Mesodermal cell (in vitro differentiated cells): ENCODE measurements around the gene NFKBIE.

Experiments used
- H3K27ac ChIP-seq: 2 replicates; pipeline ENCODE4 v1.7.0; 2013; ENCODE audit warnings: mild to moderate bottlenecking, low read depth, low read length, moderate library complexity; ENCODE audit not compliant: severe bottlenecking
- H3K36me3 ChIP-seq: 2 replicates; pipeline ENCODE4 v1.7.1; 2013; ENCODE audit warnings: mild to moderate bottlenecking, low read length, moderate library complexity; ENCODE audit not compliant: control insufficient read depth, insufficient read depth
- H3K4me1 ChIP-seq: one replicate; pipeline ENCODE4 v1.7.1; 2013; ENCODE audit warnings: mild to moderate bottlenecking, low read length; ENCODE audit not compliant: insufficient read depth, control insufficient read depth, poor library complexity, severe bottlenecking
- H3K4me3 ChIP-seq: 2 replicates; pipeline ENCODE4 v1.7.0; 2013; ENCODE audit warnings: low read length, control low read depth, mild to moderate bottlenecking; ENCODE audit not compliant: insufficient read depth, poor library complexity, severe bottlenecking; ENCODE audit errors: extremely low read depth
- H3K9me3 ChIP-seq: 2 replicates; pipeline ENCODE4 v1.7.1; 2013; ENCODE audit warnings: mild to moderate bottlenecking, low read length, moderate library complexity; ENCODE audit not compliant: control insufficient read depth
- WGBS, 2 experiments: methylation state at CpG; one replicate each; pipeline ENCODE4 v1.1.5; 2013; ENCODE audit warnings: missing lambda C conversion rate in 2 of 2; ENCODE audit not compliant: insufficient coverage in 2 of 2; 5-methylcytosine and 5-hydroxymethylcytosine counted together

Gene NFKBIE

GRCh38 chr6:44271406-44271723 is 6.0 kb upstream of the NFKBIE start:
- H3K4me1 ChIP-seq, result peaks cover 7% of the 10 kb centered on the region
- WGBS, 2 experiments, result 85 to 91% methylated on average over 6 of the region's 6 CpGs
- no peaks in the 10 kb centered on the region for H3K9me3 ChIP-seq
- no peak overlapping the region for H3K27ac ChIP-seq
- no peak overlapping the region for H3K4me3 ChIP-seq
- no peaks in the 10 kb centered on the region for H3K36me3 ChIP-seq

DNA sequence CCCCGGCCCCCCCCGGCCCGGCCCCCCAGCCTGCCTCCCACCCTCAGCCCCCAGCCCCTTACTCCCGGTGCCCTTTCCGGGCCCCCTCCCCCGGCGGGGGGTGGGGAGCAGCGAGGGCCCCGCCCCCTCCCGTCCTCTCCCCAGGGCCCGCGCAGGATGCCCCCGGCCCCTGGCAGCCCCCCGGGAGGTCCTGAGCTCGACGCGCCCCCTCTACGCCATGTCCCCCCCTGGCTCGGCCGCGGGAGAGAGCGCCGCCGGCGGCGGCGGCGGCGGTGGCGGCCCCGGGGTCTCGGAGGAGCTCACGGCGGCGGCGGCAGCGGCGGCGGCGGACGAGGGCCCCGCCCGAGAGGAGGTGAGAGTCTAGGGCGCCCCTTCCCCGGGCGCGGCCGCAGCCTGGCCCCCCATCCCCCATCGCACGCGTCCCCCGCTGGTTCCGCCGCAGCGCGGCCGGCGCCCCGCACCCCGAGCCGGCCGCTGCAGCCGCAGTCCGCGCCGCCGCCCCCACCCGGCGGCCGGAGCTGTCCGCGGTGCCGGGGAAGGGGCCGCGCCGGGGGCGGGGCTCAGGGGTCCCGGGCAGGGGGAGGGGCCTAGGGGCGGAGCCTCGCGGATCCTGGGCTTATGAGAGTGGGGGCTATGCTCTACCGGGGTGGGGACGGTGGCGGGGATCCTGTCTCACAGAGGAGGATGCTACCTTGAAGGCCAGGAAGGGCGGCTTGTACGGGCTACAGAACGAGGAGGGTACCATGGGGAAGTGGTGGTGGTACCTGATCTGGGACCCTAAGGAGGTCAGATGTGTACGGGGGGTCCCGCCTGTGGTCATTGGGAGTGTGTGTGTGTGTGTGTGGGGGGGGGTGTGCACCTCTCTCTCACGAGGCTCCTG is 5.4 kb upstream of the NFKBIE start:
- Histone ChIP-seq H3K4me3 (peak overlapping the region; percentile 19), H3K4me1 (peaks cover 7% of the 10 kb centered on the region), H3K36me3 (no peaks in the 10 kb centered on the region), H3K9me3 (no peaks in the 10 kb centered on the region), H3K27ac (no peak overlapping the region)
- WGBS, 2 experiments, result 0 to 6% methylated on average over 24 to 30 of the region's 90 CpGs

- Histone ChIP-seq H3K27ac (no peak within 1 kb of the TSS), H3K36me3 (no peaks in the 10 kb centered on the region), H3K4me1 (peaks cover 7% of the 10 kb centered on the region), H3K9me3 (no peaks in the 10 kb centered on the region), H3K4me3 (peak within 1 kb of the TSS; percentile 19)
- 14 to 18% methylated on average over 5 to 6 of the region's 29 CpGs for WGBS, 2 experiments
Observed at GRCh38 chr6:44269921-44270525, 4.7 kb upstream of the NFKBIE start, which contains the start of gene TMEM151B. Gene TMEM151B, plus strand, starts transcription at chr6:44270450. Its CDS starts 293 bp downstream, at chr6:44270743.

DNA sequence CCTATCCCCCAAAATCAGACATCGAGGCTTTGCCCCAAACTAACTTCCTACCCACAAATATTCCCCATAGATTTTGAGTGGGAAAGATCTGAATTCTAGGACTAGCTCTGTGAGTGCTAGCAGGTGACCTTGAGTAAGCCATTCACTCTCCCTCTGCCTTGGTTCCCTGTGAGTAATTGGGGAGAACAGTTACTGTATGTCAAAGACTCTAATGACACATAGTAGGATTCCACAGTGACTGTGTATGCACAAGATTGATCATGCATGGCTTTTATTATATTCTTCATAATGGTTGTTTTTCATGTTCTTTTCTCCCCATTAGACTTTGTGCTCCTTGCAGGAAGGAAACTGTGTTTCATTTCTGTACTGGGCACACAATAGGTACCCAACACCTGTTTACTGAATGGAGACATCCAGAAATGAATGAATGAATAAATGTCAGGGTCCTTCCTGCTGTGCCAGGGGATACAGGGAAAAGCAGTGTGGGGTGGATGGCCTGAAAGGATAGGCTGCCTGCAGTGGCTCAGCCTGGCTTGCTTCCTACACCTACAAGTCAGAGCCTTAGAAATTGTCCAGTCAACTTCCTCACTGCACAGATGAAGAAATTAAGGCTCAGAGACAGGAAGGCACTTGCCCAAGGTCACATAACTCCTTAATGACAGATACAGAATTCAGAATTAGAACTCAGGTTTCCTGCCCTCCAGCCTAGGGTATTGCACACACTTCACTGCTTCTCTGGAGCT is 4.0 kb upstream of the NFKBIE start:
- H3K4me1 ChIP-seq, result peaks cover 9% of the 10 kb centered on the region
- no peak overlapping the region for H3K27ac ChIP-seq
- no peaks in the 10 kb centered on the region for H3K9me3 ChIP-seq
- no CpG with 5 or more reads among the region's 1 CpG for WGBS, 2 experiments
- H3K4me3 ChIP-seq, result no peak overlapping the region
- no peaks in the 10 kb centered on the region for H3K36me3 ChIP-seq

- no peaks in the 10 kb centered on the region for H3K9me3 ChIP-seq
- no peaks in the 10 kb centered on the region for H3K36me3 ChIP-seq
- H3K4me3 ChIP-seq, result no peak overlapping the region
- H3K4me1 ChIP-seq, result peaks cover 20% of the 10 kb centered on the region
- H3K27ac ChIP-seq, result no peak overlapping the region
- 0 to 6% methylated on average over 2 of the region's 5 CpGs for WGBS, 2 experiments
Observed at GRCh38 chr6:44268095-44268628, 2.8 kb upstream of the NFKBIE start.

DNA sequence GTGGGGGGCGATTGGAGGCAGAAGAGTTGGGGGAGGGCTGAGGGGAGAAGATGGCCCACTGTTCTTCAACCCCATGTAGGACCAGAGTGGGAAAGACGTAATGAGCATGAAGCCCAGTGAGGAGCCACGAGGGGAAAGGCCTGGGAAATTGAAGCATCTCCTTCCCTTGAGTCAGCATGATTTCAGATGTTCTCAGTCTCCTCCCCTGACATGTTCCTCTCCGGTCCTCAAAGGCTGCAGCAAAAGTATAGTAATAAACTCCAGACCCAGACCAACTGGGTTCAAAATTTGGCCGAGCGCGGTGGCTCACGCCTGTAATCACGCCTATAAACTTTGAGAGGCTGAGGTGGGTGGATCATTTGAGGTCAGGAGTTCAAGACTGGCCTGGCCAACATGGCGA is 1.9 kb upstream of the NFKBIE start:
- H3K36me3 ChIP-seq, result peaks cover 3% of the 10 kb centered on the region
- H3K9me3 ChIP-seq, result no peaks in the 10 kb centered on the region
- WGBS, 2 experiments, result 75 to 87% methylated on average over 7 to 9 of the region's 10 CpGs
- peaks cover 29% of the 10 kb centered on the region for H3K4me1 ChIP-seq
- no peak overlapping the region for H3K4me3 ChIP-seq
- H3K27ac ChIP-seq, result no peak overlapping the region

- WGBS, 2 experiments, result 94 to 100% methylated on average over 3 of the region's 3 CpGs
- no peaks in the 10 kb centered on the region for H3K9me3 ChIP-seq
Observed at GRCh38 chr6:44266347-44266746, 996 bp upstream of the NFKBIE start.

GRCh38 chr6:44265722-44266233 is 427 bp upstream of the NFKBIE start:
- Histone ChIP-seq H3K4me1 (peaks cover 30% of the 10 kb centered on the region), H3K4me3 (peak overlapping the region; percentile 74)

More at GRCh38 chr6:44266347-44266746, 996 bp upstream of the NFKBIE start:
- no peak overlapping the region for H3K4me3 ChIP-seq
- H3K27ac ChIP-seq, result no peak overlapping the region
- peaks cover 30% of the 10 kb centered on the region for H3K4me1 ChIP-seq
- H3K36me3 ChIP-seq, result peaks cover 10% of the 10 kb centered on the region

GRCh38 chr6:44264154-44265006 is 971 bp downstream of the NFKBIE start:
- Histone ChIP-seq H3K27ac (no peak overlapping the region), H3K9me3 (no peaks in the 10 kb centered on the region), H3K4me3 (peak overlapping the region; percentile 74), H3K36me3 (peaks cover 23% of the 10 kb centered on the region), H3K4me1 (peaks cover 30% of the 10 kb centered on the region)
- WGBS, 2 experiments, result 9 to 10% methylated on average over 8 to 11 of the region's 13 CpGs

More at GRCh38 chr6:44265722-44266233, 427 bp upstream of the NFKBIE start:
- Histone ChIP-seq H3K27ac (no peak overlapping the region), H3K36me3 (peaks cover 13% of the 10 kb centered on the region), H3K9me3 (no peaks in the 10 kb centered on the region)
- WGBS, 2 experiments, result 77 to 78% methylated on average over 15 to 17 of the region's 17 CpGs
